Stimulated activated CD8-positive, alpha-beta memory T cell treated with anti-CD3 and anti-CD28 coated beads, Interleukin-4, amount 100 ng/mL, for 1 hour (primary cell): ENCODE results near the gene TNS4.

ENCODE experiments used
- DNase-seq, 2 donors: peaks; one replicate each; pipeline ENCODE4 v3.0.0-alpha.2; 2020; ENCODE audit warnings: low read depth in 2 of 2, low spot score in 1 of 2

TNS4 gene

DNA sequence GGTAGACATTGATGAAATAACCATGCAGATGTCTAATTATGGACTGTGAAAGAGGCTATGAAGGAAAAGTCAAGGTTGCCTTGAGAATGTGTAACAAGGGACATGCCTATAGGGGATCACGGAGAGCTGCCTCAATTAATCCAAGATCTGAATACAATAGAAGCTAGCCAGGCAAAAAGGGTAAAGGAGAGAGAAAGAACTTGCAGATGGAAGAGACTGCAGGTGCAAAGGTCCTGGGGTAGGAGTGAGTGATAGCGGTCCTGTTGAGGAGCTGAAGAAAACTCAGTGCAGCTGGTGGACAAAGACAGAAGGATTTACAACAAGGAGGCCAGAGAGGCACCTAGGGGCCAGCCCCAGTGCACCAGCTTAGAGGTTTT is 15.9 kb upstream of the TNS4 start:
- no peak for DNase-seq

DNA sequence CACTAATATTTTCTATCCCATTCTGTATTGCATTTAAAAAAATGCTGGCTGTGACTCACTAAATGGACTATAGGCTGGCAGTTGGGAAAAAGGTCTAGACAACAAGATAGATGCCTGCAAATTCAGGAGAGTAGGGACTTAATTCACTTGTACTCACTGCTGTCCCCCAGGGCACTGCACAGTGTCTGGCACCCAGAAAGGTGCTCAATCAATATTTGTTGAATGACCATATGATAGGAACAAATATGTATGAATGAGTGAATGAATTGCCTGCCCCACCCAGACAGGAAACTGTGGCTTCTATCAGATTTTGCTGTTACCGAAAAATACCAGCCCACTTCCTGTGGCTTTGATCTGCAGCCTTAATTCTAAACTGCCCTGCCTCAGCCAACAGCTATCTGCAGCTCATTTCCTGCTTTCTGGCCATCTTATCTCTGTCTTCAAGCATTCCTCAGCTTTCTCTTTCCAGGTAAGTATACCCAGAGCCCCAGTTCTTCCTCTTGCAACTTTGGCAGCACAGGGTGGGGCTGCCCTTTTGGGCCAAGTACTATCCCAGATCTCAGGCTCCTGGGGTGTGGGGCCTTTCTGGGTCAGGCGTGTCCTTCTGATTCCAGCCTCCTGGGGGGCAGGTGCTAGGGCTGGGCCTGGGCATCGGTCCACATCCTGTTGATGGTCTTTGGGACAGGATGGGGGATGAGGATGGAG is 15.3 kb upstream of the TNS4 start:
- DNase-seq, result peak in 1 of 2 donors; percentile 45

DNA sequence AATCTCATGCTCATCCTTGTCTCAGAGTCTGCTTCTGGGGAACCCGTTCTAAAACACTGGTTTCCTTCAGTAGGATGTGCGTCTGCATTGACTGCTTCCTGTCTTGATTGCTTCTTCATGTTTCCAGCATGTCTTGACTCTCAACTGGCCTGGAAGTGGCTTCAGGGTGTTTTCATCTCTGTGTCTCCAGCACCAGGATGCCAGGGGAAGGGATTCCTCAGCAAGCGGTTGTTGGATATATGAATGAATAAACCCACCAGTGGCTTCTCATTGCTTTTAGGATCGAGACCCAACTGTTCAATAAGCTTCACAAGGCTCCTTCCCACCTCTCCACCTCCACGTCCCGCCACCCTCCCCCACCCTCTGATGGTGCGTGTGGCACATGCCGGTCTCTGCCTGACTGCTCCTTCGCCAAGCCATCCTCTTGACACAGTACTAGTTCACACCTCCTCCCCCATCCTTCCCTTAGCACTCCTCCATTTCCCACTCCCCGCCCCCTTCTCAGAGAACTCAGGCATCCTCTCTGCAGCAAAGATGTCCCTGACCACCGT is 14.1 kb upstream of the TNS4 start:
- no peak for DNase-seq

DNA sequence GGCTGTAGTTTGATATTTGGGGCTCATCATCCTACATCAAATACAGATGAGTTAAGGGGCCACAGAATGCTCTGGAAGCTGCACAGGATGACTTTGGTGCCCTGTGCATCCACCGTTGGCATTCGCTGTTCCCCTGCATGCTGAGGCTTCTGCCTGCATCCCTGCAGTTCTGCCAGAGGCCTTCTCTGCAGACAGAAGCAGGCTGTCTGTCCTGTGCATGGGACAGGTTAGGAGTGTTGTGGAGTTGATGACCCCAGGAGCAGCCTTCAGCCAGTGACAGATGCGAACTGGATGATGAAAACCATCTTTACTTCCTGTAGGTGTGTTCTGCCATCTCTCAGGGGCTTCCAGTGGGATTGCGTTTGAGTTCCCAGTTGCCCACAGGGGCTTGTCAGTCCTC is 13.6 kb upstream of the TNS4 start:
- no peak for DNase-seq

DNA sequence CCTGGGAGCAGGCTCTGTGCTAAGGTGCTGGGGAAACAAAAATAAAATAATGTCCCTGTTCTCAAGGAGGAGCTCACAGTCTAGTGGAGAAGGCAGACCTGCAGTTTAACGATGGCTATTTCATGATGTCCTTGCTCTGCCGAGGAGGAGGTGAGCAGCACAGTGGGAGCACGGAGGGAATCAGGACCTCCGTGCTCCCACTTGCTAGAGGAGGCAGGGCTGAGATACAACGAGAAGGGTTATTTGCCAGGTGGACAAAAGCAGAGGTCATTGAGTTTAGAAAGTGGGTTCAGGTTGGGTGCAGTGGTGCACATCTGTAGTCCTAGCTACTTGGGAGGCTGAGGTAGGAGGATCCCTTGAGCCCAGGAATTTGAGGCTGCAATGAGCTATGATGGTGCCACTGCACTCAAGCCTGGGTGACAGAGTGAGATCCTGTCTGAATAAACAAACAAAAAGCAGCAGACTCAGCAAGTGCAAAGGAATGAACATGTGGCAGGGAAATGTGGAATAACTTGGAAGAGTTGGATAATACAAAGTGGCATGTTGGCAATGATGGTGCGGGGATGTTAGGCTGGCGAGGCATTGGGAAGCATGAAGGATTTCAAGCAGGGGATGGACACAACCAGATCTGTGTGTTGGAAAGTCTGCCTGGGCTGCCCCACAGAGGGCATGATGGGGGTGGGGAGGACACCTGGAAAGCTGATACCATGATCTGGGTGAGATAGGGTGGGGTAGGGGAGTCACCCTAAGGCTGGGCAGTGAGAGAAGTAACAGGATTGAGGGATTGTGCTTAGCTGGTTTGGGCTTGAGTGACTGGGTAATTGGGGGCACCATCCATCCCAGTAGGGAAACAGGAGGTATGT is 12.8 kb upstream of the TNS4 start:
- no peak for DNase-seq

DNA sequence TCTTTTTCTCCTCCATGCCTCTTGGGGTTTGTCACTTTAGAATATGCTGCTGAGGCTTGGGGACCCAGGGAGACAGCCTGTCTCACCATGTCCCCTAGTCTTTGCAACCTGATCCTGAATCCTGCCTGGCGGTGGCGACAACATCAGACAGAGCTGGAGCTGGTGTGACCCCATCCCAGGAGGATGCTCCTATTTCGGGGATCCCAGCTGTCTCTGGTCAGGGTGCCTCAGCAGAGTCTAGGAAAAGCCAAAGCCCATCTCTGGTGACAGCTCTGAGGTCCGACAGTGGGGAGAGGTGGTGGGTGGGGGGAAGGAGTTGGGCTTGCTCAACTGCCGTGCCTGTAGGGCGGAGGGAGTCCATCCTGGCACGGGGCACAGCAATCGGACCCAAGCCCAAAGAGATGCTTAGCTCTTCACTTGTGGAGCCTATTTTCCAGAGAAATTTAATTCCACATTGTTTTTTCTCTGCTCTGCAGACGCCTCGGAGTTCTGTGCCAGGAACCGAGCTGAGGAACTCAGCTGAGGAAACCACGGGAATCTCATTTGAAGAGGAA is 10.3 kb upstream of the TNS4 start:
- no peak for DNase-seq

DNA sequence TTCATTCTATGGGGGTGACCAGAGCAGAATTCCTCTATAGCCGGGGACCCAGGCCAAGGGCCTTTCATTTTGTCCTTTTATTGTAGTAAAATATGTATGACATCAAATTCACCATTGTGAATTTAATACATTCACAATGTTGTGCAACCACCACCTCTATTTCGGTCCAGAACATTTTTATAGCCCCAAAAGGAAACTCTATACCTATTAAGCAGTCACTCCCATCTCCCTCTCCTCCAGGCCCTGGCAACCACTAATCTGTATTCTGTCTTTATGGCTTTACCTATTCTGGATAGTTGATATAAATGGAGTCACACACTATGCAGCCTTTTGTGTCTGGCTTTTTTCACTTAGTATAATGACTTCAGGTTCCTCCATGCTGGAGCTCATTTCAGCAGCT is 9.7 kb upstream of the TNS4 start:
- no peak for DNase-seq

DNA sequence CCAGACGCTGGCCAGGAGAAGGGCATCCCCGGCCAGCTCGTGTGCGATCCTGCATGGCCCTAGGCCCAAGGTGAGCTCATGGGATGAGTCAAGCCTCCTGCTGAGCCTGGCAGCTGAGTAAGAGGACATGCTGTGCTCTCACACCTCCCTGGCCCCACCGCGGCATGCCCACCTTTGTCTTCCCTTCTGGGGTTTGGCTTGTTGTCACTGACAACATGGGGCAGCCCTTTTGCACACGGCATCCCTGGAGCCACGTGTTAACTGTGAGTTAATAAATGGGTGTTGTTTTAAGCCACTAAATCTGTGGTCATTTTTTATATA is 8.9 kb upstream of the TNS4 start:
- no peak for DNase-seq

DNA sequence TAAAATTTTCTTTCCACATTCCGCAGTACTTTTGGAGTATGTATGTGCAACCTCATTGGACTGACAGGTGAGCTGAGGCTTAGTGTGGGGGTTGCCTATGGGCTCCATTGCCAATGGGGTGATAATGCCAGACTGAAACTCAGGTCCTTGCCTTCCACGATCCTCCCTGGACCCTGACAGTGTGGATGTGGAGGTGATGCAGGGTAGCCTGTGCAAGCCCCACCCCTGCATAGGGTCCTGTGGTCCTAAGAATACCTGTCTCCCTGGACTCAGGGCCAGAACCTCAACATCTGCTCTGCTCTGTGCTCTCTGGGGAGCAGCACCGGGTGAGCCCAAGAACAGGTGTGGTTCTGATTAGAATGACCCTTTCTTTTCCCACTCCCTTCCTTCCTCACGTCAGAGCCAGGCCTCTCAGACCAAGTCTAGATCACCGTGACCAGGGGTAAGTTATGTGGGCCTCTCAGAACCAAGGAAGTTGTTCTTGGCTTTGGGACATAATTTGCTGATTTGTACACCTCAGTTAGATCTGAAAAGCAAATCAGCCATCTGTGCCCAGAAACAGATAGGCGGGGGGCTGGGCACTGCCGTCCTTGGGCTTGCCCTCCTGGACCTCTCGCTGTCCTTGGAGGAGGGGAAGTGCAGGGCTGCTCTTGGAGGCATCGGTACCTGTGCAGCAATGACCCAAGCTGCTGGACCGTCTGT is 8.4 kb upstream of the TNS4 start:
- no peak for DNase-seq

DNA sequence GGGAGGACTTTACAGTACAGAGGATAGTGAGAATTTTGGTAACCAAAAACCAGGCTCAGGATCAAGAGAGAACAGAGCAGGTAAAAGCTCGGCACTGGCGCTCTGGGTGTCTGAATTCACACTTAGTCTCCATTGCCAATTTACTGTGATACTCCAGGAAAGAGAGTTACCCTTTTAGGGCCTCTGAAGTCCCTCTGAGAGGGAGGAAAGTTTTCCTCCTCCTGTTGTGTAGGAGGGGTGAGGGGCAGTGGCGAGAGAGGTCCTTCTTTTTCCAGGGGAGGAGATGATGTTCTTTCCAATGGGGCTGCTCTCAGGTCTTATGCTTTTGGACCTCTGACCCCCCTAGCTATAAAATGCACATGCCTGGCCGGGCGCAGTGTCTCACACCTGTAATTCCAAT is 5.4 kb upstream of the TNS4 start:
- no peak for DNase-seq

DNA sequence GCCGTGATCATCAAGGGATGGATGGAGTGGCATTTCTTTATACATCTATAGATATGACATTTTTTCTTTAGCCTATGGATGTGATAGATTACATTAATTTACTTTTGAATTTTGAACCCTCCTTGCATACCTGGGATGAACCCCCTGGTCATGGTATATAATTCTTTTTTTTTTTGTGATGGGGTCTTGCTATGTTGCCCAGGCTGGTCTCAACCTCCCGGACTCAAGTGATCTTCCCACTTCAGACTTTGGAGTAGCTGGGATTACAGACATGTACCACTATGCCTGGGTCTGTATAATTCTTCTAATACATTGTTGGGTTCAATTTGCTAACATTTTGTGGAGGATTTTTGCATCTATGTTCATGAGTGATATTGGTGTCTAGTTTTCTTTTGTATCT is 1.7 kb upstream of the TNS4 start:
- DNase-seq, result no peak

DNA sequence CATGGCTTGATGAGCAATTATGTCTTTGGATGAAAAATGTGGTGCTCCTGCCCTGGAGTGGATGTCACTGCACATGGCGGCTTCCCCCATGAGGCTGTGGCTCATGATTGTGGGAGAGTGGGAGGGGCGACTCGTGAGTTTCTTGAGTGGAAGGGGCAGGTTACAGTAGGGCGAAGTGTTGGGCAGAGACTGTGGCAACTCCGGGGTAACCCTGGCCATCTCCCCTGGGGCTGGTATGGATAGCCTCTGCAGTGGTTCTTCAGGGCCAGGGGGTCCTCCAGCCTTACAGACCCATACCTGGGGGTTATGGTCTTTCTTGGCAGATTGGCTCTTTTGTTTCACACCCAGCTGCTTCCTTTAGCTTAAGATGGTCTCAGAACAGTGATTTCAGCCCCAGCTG is 1.3 kb upstream of the TNS4 start:
- no peak for DNase-seq

DNA sequence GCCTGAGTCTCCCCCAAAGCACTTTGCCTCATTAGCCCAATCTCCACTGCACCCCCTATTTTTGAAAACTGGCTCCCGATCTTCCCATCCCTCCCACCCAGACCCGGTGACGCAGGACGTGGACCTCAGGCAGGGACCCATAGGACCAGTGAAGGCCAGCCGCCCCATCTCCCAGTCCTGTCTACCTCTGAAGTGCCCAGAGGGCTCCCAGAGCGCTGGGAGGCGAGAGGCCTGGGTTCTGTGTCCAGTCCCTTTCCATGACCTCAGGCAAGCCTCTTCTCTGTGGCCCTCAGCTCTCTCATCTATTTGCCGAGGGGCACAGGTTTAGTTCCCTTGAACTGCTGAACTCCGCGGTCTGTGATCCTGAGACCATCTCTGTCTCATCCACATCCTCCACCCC is 714 bp downstream of the TNS4 start:
- DNase-seq, result no peak

DNA sequence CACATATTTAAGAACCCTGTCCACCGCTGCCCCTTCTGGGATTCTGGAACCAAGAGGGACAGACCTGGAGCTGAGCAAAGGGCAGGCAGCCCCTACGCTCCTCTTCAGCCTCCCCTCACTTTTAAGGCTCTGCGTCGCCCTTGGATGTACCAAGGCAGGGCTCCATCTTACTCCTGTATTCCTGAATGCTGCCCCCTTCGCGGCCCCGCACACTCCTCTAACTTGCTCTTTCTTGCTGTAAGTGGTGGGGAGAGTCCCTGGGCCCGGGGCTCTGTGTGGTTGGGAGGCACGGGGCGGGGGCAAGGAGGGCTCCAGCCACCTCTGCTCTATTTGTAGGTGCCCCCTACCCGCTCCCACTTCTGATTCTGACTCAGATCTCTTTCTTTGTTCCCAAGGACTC is 1.2 kb downstream of the TNS4 start:
- DNase-seq, result no peak

DNA sequence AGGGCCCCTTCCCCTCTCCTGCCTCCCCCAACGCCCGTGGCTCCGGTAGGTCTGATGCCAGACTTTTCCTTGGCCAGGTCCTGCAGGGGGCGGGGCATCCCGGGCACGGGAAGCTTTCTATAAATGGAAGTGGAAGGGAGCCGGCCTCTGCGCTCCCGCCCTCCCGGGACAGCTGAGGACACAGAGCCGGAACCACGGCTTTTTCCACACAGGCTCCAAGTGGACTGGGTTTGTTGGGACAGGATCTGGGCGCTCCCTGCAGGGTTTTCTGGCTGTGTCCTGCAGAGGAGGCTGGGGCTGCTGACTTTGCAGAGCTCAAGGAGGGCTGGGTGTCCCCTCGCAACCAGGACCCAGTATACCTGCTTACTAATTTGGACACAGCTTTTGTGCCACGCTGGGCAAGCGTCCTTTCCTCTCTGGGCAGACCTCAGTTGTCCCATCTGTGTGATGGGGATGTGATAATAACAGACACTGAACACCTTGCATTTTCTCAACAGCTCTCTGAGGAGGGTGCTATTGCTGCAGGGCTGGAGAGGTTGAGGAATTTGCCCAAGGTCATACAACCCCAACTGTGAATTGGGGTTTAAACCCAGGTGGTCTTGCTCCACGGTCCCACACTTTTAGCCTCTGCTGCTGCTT is 1.8 kb downstream of the TNS4 start:
- no peak for DNase-seq

DNA sequence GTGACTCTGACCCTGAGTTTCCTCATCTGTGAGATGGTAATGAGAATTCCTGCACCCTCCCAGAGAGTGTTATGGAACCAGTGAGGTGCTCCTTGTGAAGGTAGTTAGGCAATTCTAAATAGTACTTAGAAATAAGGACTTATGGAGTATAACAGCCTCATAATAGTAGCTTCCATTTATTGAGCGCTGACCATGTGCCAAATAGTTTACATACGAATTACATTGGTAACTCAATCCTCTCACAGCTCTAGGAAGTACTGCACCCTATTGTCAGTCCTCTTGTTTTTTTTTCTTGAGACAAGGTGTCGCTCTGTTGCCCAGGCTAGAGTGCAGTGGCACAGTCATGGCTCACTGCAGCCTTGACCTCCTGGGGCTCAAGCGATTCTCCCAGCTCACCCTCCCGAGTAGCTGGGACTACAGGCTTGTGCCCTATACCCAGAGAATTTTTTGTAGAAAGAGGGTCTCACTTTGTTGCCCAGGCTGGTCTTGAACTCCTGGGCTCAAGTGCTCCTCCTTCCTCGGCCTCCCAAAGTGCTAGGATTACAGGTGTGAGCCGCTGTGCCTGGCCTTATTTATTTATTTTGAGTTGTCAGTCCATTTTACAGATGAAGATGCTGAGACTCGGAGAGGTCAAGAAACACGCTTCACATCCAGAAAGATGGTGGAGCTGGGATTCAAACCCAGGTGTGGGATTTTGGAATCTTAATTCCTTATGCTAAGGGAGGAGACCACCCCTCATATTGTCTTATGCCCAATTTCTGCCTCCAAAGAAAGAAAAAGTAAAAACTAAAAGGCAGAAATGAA is 2.9 kb downstream of the TNS4 start:
- DNase-seq, result no peak

DNA sequence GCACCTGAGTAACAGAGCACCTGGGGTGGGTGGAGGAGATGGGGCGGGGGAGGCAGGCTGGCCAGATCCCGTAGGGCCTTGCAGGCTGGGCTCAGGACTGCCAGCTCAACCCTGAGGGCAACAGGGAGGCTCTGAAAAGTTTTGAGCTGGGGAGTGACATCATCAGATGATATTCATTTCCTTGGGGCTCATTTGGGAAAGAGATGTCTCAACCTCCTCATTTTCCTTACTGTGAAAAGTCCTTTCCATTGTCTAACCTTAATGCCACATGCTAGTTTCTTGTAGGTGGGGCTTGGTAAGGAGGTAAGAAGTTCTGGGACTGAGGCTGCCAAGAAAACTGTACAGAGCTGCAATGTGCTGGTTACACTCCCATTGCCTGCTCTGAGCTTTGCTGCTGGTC is 3.7 kb downstream of the TNS4 start:
- no peak for DNase-seq

DNA sequence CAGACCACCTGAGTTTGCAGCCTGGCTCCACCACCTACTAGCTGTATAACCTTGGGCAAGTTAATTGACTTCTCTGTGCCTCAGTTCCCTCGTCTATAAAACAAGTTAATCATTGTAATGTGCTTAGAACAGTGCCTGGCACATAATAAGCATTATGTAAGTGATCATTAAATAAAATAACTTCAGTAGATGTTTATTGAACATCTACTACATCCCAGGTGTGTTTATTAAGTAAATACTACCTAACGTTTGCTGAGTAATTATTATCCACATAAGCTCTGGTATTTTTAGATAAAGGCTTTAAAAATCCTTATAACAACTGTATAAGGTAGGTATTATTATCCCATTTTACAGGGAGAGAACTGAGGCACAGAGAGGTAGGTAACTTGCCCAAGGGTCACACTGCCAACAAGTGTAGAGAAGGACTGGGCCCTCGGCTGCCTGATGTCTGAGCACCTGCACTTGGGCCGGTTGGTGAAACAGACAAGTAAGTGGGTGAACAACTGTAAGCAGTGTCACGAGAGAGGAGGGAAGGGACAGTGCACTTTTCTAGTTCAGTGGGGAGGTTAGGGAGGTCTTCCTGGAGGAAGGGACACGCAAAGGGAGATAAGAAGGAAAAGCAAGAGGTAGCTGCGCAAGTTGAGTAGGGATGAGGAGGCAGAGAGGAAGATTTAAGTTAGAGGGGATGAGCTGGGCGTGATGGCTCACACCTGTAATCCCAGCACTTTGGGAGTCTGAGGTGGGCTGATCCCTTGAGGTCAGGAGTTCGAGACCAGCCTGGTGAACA is 4.6 kb downstream of the TNS4 start:
- DNase-seq, result no peak

DNA sequence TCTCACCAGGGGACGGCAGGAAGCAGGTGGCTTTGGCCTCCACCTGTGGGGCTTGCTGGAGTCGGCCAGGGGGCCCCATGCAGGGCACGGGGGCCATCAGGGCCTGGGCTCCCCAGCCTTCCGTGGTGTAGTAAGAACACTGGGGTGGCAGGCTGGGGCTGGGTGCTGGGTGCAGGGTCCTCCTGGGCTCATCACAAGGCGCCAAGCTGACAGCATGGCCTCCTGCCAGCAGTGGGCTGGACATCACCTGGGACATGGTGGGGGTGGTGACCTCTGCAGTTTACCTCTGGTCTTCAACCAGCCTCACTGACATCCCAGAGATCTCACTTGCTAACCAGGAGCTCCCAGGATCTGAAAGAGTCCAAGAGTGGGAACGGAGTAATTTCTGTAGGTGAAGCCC is 5.3 kb downstream of the TNS4 start:
- no peak for DNase-seq

DNA sequence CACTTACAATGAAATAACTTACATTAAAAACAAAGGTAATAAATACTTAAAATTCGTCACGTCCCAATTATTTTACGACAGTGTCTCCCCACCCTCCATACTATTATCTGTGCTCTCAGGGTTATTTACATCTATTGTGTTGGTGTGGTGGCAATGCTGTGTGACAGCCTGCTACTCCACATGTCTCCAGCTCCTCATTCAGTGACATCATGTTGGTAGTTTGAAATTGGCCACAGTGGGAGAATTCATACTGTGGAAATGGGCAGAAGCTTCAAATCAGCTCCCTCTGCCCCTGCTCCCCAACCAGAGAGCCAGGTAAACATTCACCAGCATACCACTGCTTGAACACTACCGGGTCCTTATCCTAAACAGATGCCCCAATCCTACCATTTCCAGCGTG is 6.3 kb downstream of the TNS4 start:
- no peak for DNase-seq
